ENCODE data around the gene INPP5A. TPM values are rescaled to one million over a fixed set of nuclear protein-coding genes. Genes with fewer than 3 reads are reported as not detected.

Gene INPP5A
- total RNA-seq, 1 donor from 2014 or later: 36.3 TPM

GRCh38 chr10:132705943-132706342, 168.4 kb downstream of the INPP5A start:
- Mint-ChIP-seq H3K27ac (ENCODE audit: unreplicated experiment) (no peak overlapping the region), H3K4me1 (ENCODE audit: low read depth, unreplicated experiment) (no peaks in the 10 kb centered on the region), H3K36me3 (ENCODE audit: unreplicated experiment) (peaks cover 10% of the 10 kb centered on the region), H3K4me3 (ENCODE audit: unreplicated experiment) (no peak overlapping the region), H3K27me3 (ENCODE audit: unreplicated experiment) (peaks cover 2% of the 10 kb centered on the region), H3K9me3 (ENCODE audit: unreplicated experiment) (peaks cover 5% of the 10 kb centered on the region)
- no peak for TF ChIP-seq CTCF (IDR thresholded peaks at IDR 0.05; ENCODE audit: partially characterized antibody, unreplicated experiment)
- DNase-seq: no peak

- Mint-ChIP-seq H3K36me3 (ENCODE audit: unreplicated experiment) (peaks cover 10% of the 10 kb centered on the region), H3K4me3 (ENCODE audit: unreplicated experiment) (no peak overlapping the region), H3K27ac (ENCODE audit: unreplicated experiment) (no peak overlapping the region), H3K27me3 (ENCODE audit: unreplicated experiment) (peaks cover 4% of the 10 kb centered on the region), H3K4me1 (ENCODE audit: low read depth, unreplicated experiment) (no peaks in the 10 kb centered on the region), H3K9me3 (ENCODE audit: unreplicated experiment) (peaks cover 5% of the 10 kb centered on the region)
- no peak for TF ChIP-seq CTCF (IDR thresholded peaks at IDR 0.05; ENCODE audit: partially characterized antibody, unreplicated experiment)
- no peak for DNase-seq
Measured at GRCh38 chr10:132706701-132707100, 169.1 kb downstream of the INPP5A start.

GRCh38 chr10:132707121-132707775, 169.7 kb downstream of the INPP5A start:
- peaks cover 5% of the 10 kb centered on the region for H3K9me3 Mint-ChIP-seq (ENCODE audit: unreplicated experiment)
- H3K36me3 Mint-ChIP-seq (ENCODE audit: unreplicated experiment): peaks cover 10% of the 10 kb centered on the region
- no peak overlapping the region for H3K27ac Mint-ChIP-seq (ENCODE audit: unreplicated experiment)
- no peaks in the 10 kb centered on the region for H3K4me1 Mint-ChIP-seq (ENCODE audit: low read depth, unreplicated experiment)
- DNase-seq: no peak
- no peak for TF ChIP-seq CTCF (IDR thresholded peaks at IDR 0.05; ENCODE audit: partially characterized antibody, unreplicated experiment)
- peaks cover 6% of the 10 kb centered on the region for H3K27me3 Mint-ChIP-seq (ENCODE audit: unreplicated experiment)
- no peak overlapping the region for H3K4me3 Mint-ChIP-seq (ENCODE audit: unreplicated experiment)

- no peak for DNase-seq
- H3K4me3 Mint-ChIP-seq (ENCODE audit: unreplicated experiment): no peak overlapping the region
- no peak for TF ChIP-seq CTCF (IDR thresholded peaks at IDR 0.05; ENCODE audit: partially characterized antibody, unreplicated experiment)
- peaks cover 10% of the 10 kb centered on the region for H3K27me3 Mint-ChIP-seq (ENCODE audit: unreplicated experiment)
- H3K9me3 Mint-ChIP-seq (ENCODE audit: unreplicated experiment): peaks cover 9% of the 10 kb centered on the region
- peaks cover 10% of the 10 kb centered on the region for H3K36me3 Mint-ChIP-seq (ENCODE audit: unreplicated experiment)
- no peaks in the 10 kb centered on the region for H3K4me1 Mint-ChIP-seq (ENCODE audit: low read depth, unreplicated experiment)
- H3K27ac Mint-ChIP-seq (ENCODE audit: unreplicated experiment): no peak overlapping the region
Measured at GRCh38 chr10:132707776-132708171, 170.2 kb downstream of the INPP5A start.

- peaks cover 10% of the 10 kb centered on the region for H3K36me3 Mint-ChIP-seq (ENCODE audit: unreplicated experiment)
- TF ChIP-seq CTCF (IDR thresholded peaks at IDR 0.05; ENCODE audit: partially characterized antibody, unreplicated experiment): no peak
- no peak overlapping the region for H3K4me3 Mint-ChIP-seq (ENCODE audit: unreplicated experiment)
- H3K27ac Mint-ChIP-seq (ENCODE audit: unreplicated experiment): no peak overlapping the region
- DNase-seq: no peak
- H3K4me1 Mint-ChIP-seq (ENCODE audit: low read depth, unreplicated experiment): no peaks in the 10 kb centered on the region
- H3K9me3 Mint-ChIP-seq (ENCODE audit: unreplicated experiment): peaks cover 12% of the 10 kb centered on the region
- H3K27me3 Mint-ChIP-seq (ENCODE audit: unreplicated experiment): peaks cover 13% of the 10 kb centered on the region
Measured at GRCh38 chr10:132708441-132708840, 170.9 kb downstream of the INPP5A start.
